SIG-M5 treated with dmso at 0.1 percent for 504 hours (cell line): ENCODE measurements around the gene TAF1C.

Experiments
- DNase-seq: peaks from one replicate; lab custom pipeline; 2025; ENCODE audit not compliant: unreplicated experiment; lab: John Stamatoyannopoulos, UW

TAF1C gene

GRCh38 chr16:84184775-84185174, 2.1 kb downstream of the TAF1C start:
- DNase-seq: no peak

- no peak for DNase-seq
Observed at GRCh38 chr16:84183911-84184591, 2.8 kb downstream of the TAF1C start.

DNA sequence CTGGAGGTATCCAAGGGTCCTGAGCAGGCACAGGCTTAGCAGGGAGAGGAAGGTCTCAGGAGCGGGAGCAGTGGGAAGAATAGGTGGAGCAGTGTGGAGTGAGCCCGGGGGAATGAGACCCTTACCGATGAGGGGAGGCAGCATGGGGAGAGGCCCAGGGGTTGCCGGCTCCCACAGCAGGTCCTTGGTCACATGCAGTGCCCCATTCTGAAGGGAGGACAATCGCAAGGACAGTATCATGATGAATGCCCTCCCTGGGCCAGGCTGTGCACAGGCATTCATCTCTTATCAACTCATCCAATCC, 3.3 kb downstream of the TAF1C start:
- no peak for DNase-seq

GRCh38 chr16:84182680-84183571, 3.9 kb downstream of the TAF1C start:
- no peak for DNase-seq

DNA sequence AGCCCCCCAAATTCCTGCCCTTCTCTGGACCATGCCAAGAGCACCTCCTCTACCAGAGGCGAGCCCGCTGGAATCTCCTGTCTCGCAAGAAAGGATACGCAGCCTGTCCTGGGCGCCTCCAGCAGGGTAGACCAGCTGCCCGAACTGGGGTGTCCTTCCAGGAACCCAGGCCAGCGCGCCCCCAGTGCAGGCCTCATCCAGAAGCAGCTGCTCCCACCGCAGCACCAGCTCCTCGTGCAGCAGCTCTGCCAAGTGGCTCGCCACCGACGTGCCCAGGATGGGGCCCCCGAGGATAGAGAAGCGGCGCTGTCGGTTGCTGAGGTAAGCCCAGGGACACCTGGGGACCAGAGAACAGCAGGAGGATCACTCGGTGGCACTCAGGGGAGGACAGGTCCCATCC, 4.8 kb downstream of the TAF1C start:
- no peak for DNase-seq

DNA sequence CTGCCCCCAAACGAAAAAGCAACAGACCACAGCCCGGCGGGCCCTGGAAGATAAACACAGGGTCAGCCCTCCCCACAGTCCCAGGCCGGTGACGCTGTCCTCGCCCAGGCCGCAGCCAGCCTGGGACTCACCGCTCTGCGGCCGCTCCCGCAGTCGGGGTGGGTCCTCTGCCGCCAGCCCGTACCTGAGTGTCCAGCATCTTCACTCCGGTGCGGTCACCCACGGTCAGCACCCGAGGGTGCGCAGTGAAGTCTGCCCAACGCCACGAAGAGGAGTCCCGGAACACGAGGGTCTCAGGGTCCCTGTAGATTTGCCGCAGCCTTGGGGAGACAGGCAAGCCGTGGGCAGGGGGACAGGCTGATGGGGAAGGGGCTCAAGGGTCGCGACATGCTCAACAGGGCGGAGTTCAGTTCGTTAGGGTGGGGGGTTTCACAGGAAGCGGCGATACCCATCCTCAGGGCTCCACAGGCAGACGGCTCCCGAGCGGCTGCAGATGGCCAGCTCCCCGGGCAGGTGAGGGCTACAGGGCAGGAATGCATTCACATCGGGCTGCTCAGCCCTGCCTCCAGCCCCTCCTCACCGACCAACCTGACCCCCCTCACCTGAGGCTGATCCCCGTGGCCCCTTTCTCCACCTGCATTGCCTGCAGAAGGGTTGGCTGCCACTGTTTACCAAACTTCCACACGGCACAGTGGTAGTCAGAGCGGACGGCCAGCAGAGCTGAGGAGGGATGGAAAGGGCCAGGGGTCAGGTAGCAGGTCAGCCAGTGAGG, 5.5 kb downstream of the TAF1C start:
- no peak for DNase-seq

- DNase-seq: no peak
Observed at GRCh38 chr16:84180519-84181140, 6.2 kb downstream of the TAF1C start.

GRCh38 chr16:84179612-84180320, 7.1 kb downstream of the TAF1C start:
- DNase-seq: no peak

- no peak for DNase-seq
Observed at GRCh38 chr16:84178892-84179611, 7.8 kb downstream of the TAF1C start.

DNA sequence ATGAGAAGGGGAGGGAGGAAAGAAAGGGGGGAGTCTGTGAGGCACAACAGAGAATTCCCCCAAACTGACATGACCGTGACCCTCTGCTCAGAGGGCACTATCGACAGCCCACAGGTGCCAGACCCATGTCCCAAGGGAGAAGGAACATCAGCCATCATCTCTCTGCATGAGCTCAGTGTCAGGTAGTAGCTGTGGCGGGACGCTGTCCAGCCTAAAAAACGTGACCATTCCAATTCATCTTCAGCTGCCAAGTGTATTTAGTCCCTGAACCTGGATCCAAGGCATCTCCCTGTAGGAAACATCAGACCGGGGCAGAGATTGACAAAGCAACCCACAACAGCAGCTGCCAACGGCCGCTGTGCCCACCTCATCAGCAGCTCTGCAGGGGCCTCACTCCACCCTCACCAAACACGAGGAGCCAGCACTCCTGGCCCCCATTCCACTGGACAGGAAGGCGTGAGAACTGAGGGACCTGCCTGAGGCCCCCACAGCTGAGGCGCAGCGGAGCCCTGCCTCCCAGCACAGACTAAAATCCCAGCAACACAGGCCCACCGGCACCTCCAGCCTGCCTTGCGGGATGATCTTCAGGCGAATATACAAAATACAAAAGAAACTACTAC, 8.6 kb downstream of the TAF1C start:
- no peak for DNase-seq

- DNase-seq: no peak
Observed at GRCh38 chr16:84177741-84178073, 9.2 kb downstream of the TAF1C start.

- DNase-seq: no peak
Observed at GRCh38 chr16:84176192-84177053, 10.4 kb downstream of the TAF1C start.

- DNase-seq: peak; percentile 75
Observed at GRCh38 chr16:84175350-84176081, 11.3 kb downstream of the TAF1C start.

DNA sequence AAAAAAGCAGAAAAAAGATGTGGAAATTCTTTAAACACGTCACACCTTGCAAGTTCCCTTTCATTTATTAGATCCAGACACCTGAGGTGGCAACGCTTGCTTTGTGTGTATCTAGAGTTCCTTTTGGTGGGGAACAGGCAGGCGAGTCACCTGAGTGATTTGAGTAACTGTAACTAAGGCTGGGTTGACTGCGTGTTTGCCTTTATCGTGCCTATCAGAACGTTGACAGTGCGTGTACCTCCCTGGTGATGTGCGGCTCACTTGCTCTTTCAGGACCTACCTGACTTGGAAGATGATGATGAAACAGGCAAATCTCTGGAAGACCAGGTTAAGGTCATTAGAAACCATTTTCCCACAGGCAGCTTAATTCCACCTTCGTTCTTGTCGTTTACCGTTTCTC, 12.5 kb downstream of the TAF1C start:
- DNase-seq: no peak

DNA sequence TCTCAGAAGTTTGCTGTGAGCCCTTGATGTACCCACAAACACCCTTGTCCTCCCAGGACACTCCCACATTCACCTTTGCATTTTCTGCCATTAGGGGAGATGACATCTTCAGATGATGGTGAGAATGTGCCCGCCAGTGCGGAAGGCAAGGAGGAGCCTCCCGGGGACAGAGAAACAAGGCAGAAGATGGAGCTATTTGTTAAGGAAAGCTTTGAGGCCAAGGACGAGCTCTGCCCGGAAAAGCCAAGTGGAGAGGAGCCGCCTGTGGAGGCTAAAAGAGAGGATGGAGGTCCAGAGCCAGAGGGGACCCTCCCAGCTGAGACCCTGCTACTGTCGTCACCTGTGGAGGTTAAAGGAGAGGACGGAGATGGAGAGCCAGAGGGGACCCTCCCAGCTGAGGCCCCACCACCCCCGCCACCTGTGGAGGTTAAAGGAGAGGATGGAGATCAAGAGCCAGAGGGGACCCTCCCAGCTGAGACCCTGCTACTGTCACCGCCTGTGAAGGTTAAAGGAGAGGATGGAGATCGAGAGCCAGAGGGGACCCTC, 17.0 kb downstream of the TAF1C start:
- DNase-seq: no peak

GRCh38 chr16:84166796-84167695, 19.8 kb downstream of the TAF1C start:
- no peak for DNase-seq

DNA sequence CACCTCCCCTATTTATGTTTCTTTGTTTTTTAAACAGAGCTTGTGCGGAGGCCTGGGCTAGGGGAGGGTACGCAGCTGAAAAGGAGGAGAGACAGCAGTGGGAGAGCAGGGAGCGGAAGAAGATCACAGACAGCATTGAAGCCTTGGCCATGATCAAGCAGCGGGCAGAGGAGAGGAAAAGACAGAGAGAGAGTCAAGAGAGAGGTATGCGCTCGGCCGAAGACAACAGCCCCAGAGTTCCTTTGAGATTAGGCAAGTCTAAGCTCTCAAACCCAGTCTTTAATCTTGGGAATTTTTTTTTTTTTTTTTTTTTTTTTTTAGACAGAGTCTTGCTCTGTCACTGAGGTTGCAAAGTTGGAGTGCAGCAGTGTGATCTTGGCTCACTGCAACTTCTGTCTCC, 21.1 kb downstream of the TAF1C start:
- DNase-seq: no peak
